Measurements from ENCODE around the gene UNK.

DNA sequence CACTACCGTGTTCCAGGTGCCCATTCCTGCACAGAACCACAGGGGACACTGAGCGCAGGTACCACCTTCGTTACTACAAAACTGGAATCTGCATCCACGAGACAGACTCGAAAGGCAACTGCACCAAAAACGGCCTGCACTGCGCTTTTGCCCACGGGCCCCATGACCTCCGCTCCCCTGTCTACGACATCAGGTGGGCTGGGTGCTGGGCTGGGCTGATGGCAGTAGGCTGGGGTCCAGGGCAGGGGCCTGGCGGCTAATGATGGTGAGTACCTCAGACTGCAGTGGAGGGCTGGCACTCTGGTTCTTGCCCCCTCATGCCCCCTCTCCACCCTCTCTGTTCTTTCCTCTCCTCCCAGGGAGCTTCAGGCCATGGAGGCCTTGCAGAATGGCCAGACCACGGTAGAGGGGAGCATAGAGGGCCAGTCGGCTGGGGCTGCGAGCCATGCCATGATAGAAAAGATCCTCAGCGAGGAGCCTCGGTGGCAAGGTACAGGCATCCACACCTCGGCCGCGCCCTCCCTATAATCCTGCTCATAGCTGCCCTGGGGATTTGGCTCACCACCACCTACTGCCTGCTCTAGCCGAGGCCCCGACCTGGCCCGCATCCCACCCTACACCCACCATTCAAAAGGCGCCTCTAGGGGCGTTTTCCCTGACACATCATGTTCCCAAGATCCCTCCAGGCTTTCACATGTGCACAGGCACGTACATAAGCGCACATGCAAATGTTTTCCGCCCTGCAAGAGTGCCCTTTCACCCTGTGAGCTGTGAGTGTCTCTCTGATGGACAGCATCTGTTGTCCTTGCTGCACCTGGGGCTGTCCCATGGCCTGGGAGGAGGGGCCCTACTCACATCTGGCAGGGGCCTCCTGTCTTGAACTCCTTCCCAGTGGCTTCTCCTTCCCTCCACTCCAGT, 27.7 kb downstream of the UNK start:
- TF ChIP-seq, protein P1, sequence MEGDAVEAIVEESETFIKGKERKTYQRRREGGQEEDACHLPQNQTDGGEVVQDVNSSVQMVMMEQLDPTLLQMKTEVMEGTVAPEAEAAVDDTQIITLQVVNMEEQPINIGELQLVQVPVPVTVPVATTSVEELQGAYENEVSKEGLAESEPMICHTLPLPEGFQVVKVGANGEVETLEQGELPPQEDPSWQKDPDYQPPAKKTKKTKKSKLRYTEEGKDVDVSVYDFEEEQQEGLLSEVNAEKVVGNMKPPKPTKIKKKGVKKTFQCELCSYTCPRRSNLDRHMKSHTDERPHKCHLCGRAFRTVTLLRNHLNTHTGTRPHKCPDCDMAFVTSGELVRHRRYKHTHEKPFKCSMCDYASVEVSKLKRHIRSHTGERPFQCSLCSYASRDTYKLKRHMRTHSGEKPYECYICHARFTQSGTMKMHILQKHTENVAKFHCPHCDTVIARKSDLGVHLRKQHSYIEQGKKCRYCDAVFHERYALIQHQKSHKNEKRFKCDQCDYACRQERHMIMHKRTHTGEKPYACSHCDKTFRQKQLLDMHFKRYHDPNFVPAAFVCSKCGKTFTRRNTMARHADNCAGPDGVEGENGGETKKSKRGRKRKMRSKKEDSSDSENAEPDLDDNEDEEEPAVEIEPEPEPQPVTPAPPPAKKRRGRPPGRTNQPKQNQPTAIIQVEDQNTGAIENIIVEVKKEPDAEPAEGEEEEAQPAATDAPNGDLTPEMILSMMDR (IDR thresholded peaks at IDR 0.05; ENCODE audit: insufficient read depth, low read depth, low read length), result no peak
- TF ChIP-seq EZH2 (IDR thresholded peaks at IDR 0.05; ENCODE audit: insufficient read depth, low read length), result no peak

All from astrocyte (in vitro differentiated cells and primary cell).